ENCODE measurements around the gene GPRC5C.
"Not testable (repeated sequence)": the region's sequence is repeated elsewhere in the genome, so short reads cannot be mapped to it uniquely, and the experiment has no call there.

The GPRC5C gene

GRCh38 chr17:74480290-74480689 lies 48.4 kb downstream of the GPRC5C start:
- TF ChIP-seq CTCF (IDR thresholded peaks at IDR 0.05): no peak
- Histone ChIP-seq H3K4me2 (ENCODE audit: low read length) (no peak overlapping the region), H3K27me3 (ENCODE audit: control insufficient read depth, insufficient read depth, low read length) (no peaks in the 10 kb centered on the region)

GRCh38 chr17:74481621-74482020 lies 49.7 kb downstream of the GPRC5C start:
- no peak overlapping the region for H3K27ac ChIP-seq
- no peak for TF ChIP-seq CTCF (IDR thresholded peaks at IDR 0.05)
- H3K9ac ChIP-seq: no peak overlapping the region
- no peaks in the 10 kb centered on the region for H3K4me1 ChIP-seq
- no peaks in the 10 kb centered on the region for H3K9me3 ChIP-seq (ENCODE audit: control insufficient read depth, low read length)
- H3K27me3 ChIP-seq (ENCODE audit: control insufficient read depth, insufficient read depth, low read length): no peaks in the 10 kb centered on the region
- H3K4me3 ChIP-seq (ENCODE audit: low read depth, low read length): no peak overlapping the region
- no peaks in the 10 kb centered on the region for H3K79me2 ChIP-seq
- H2AFZ ChIP-seq: no peak overlapping the region
- H3K4me2 ChIP-seq (ENCODE audit: low read length): no peak overlapping the region
- H3K36me3 ChIP-seq (ENCODE audit: control insufficient read depth, insufficient read depth, low read length): no peaks in the 10 kb centered on the region

More at GRCh38 chr17:74480290-74480689, 48.4 kb downstream of the GPRC5C start:
- H3K27ac ChIP-seq: no peak overlapping the region
- no peak overlapping the region for H3K9ac ChIP-seq
- H3K9me3 ChIP-seq (ENCODE audit: control insufficient read depth, low read length): no peaks in the 10 kb centered on the region
- no peaks in the 10 kb centered on the region for H3K79me2 ChIP-seq
- H3K4me3 ChIP-seq (ENCODE audit: low read depth, low read length): no peak overlapping the region
- H3K36me3 ChIP-seq (ENCODE audit: control insufficient read depth, insufficient read depth, low read length): no peaks in the 10 kb centered on the region
- H2AFZ ChIP-seq: no peak overlapping the region
- H3K4me1 ChIP-seq: no peaks in the 10 kb centered on the region

- H3K36me3 ChIP-seq (ENCODE audit: control insufficient read depth, insufficient read depth, low read length): no peaks in the 10 kb centered on the region
- no peak overlapping the region for H3K4me3 ChIP-seq (ENCODE audit: low read depth, low read length)
- TF ChIP-seq CTCF (IDR thresholded peaks at IDR 0.05): no peak
- H3K27me3 ChIP-seq (ENCODE audit: control insufficient read depth, insufficient read depth, low read length): no peaks in the 10 kb centered on the region
- H3K27ac ChIP-seq: no peak overlapping the region
- no peak overlapping the region for H2AFZ ChIP-seq
- H3K79me2 ChIP-seq: no peaks in the 10 kb centered on the region
- H3K9me3 ChIP-seq (ENCODE audit: control insufficient read depth, low read length): no peaks in the 10 kb centered on the region
- H3K4me1 ChIP-seq: no peaks in the 10 kb centered on the region
- H3K9ac ChIP-seq: no peak overlapping the region
- no peak overlapping the region for H3K4me2 ChIP-seq (ENCODE audit: low read length)
These were observed 52.2 kb downstream of the GPRC5C start for GRCh38 chr17:74484066-74484465.

GRCh38 chr17:74485022-74485743 lies 53.3 kb downstream of the GPRC5C start:
- no peaks in the 10 kb centered on the region for H3K36me3 ChIP-seq (ENCODE audit: control insufficient read depth, insufficient read depth, low read length)
- H3K27ac ChIP-seq: no peak overlapping the region
- no peak overlapping the region for H3K4me2 ChIP-seq (ENCODE audit: low read length)
- no peaks in the 10 kb centered on the region for H3K9me3 ChIP-seq (ENCODE audit: control insufficient read depth, low read length)
- H2AFZ ChIP-seq: no peak overlapping the region
- H3K27me3 ChIP-seq (ENCODE audit: control insufficient read depth, insufficient read depth, low read length): no peaks in the 10 kb centered on the region
- TF ChIP-seq CTCF (IDR thresholded peaks at IDR 0.05): no peak
- no peak overlapping the region for H3K4me3 ChIP-seq (ENCODE audit: low read depth, low read length)
- H3K79me2 ChIP-seq: no peaks in the 10 kb centered on the region
- no peaks in the 10 kb centered on the region for H3K4me1 ChIP-seq
- no peak overlapping the region for H3K9ac ChIP-seq

- H3K36me3 ChIP-seq (ENCODE audit: control insufficient read depth, insufficient read depth, low read length): no peaks in the 10 kb centered on the region
- H3K79me2 ChIP-seq: no peaks in the 10 kb centered on the region
- H3K4me3 ChIP-seq (ENCODE audit: low read depth, low read length): no peak overlapping the region
- H3K27me3 ChIP-seq (ENCODE audit: control insufficient read depth, insufficient read depth, low read length): no peaks in the 10 kb centered on the region
- H3K9ac ChIP-seq: no peak overlapping the region
- H3K27ac ChIP-seq: no peak overlapping the region
- H2AFZ ChIP-seq: no peak overlapping the region
- no peak overlapping the region for H3K4me2 ChIP-seq (ENCODE audit: low read length)
- TF ChIP-seq CTCF (IDR thresholded peaks at IDR 0.05): no peak
- no peaks in the 10 kb centered on the region for H3K9me3 ChIP-seq (ENCODE audit: control insufficient read depth, low read length)
- H3K4me1 ChIP-seq: no peaks in the 10 kb centered on the region
These were observed 54.0 kb downstream of the GPRC5C start for GRCh38 chr17:74485841-74486240.

GRCh38 chr17:74488276-74488675 lies 56.4 kb downstream of the GPRC5C start:
- H3K36me3 ChIP-seq (ENCODE audit: control insufficient read depth, insufficient read depth, low read length); H3K4me2 ChIP-seq (ENCODE audit: low read length); H3K4me3 ChIP-seq (ENCODE audit: low read depth, low read length); H2AFZ ChIP-seq; H3K4me1 ChIP-seq; H3K27ac ChIP-seq; H3K9me3 ChIP-seq (ENCODE audit: control insufficient read depth, low read length); H3K9ac ChIP-seq; H3K79me2 ChIP-seq; H3K27me3 ChIP-seq (ENCODE audit: control insufficient read depth, insufficient read depth, low read length): not testable (repeated sequence)

All from parathyroid adenoma (tissue), 2 donors.